ENCODE results near the gene SLC8A1. TPM values are rescaled to one million over a fixed set of nuclear protein-coding genes. Genes with fewer than 3 reads are reported as not detected.

SLC8A1 gene
- total and polyA plus RNA-seq, 10 of the 15 experiments (the other 5 are each of a cell fraction or from before 2014, with no cell fraction given) = under 0.01 to 1.2 (median 0.01) TPM; not detected in 3

DNA sequence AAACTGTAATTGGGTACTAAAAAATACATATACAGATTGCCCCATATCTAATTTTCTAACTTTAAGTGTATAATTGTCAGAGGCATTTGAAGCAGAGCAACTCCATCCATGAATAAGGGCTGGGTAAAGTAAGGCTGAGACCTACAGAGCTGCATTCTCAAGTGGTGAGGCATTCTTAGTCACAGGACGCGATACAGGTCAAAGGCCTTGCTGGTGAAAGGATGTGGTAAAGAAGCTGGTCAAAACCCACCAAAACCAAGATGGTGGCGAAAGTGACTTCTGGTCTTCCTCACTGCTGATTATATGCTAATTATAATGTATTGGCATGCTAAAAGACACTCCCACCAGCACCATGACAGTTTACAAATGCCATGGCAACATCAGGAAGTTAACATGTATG, 50.0 kb downstream of the SLC8A1 start:
- no peak overlapping the region for H3K4me2 ChIP-seq (ENCODE audit: control insufficient read depth, insufficient read depth)
- no peaks in the 10 kb centered on the region for H3K4me1 ChIP-seq (ENCODE audit: control insufficient read depth, insufficient read depth, low read length)
- DNase-seq (ENCODE audit: low read depth, low spot score) (no peak), ATAC-seq (peak; percentile 50; the same call in 2 of the 3 replicates), FAIRE-seq (no peak)
- H4K20me1 ChIP-seq (ENCODE audit: control insufficient read depth, insufficient read depth) = no peaks in the 10 kb centered on the region
- ChIA-PET RAD21 (ENCODE audit: unreplicated experiment) (no interaction called here), CTCF (interaction anchor here (0.7 kb wide), 1 partner anchor 86 kb away, joined by 3 read pairs; no protein-coding TSS in a partner anchor), SMC1A (ENCODE audit: uncharacterized antibody, unreplicated experiment) (no interaction called here), POLR2A (no interaction called here)
- intact Hi-C loops (cut with micrococcal nuclease; ENCODE audit: unreplicated experiment) (no loop called here), in situ Hi-C loops (cut with MboI) (no loop called here)
- 50% methylated on average over 3 of the region's 3 CpGs for WGBS (ENCODE audit: insufficient coverage, insufficient replicate concordance, low lambda C conversion rate, missing lambda C conversion rate)
- H3K9me3 ChIP-seq (replicated peaks; ENCODE audit: control insufficient read depth, insufficient read depth, low read length) = no peaks in the 10 kb centered on the region
- H3K9ac ChIP-seq (ENCODE audit: control insufficient read depth, insufficient read depth, low read length) = no peak overlapping the region
- no peaks in the 10 kb centered on the region for H3K27me3 ChIP-seq (replicated peaks in 1 of 2; ENCODE audit: control insufficient read depth in 2 of 2, insufficient read depth in 2 of 2, low read length in 1 of 2)
- H2AFZ ChIP-seq (ENCODE audit: control insufficient read depth, low read depth, low read length) = no peak overlapping the region
- no peak overlapping the region for H3K27ac ChIP-seq (ENCODE audit: control insufficient read depth, insufficient read depth)
- H3K79me2 ChIP-seq (ENCODE audit: control insufficient read depth, insufficient read depth, low read length) = no peaks in the 10 kb centered on the region
- H3K36me3 ChIP-seq (ENCODE audit: control insufficient read depth in 2 of 2, insufficient read depth in 2 of 2, low read length in 1 of 2) = no peaks in the 10 kb centered on the region
- no peak overlapping the region for H3K4me3 ChIP-seq
- no TSS peak for BruUV-seq (replicated peaks)
- TF ChIP-seq SRF (IDR thresholded peaks at IDR 0.05; ENCODE audit: low read depth in 2 of 2, low read length in 2 of 2) (no peak), CBFB (IDR thresholded peaks at IDR 0.05; ENCODE audit: low read depth) (no peak), NFXL1 (IDR thresholded peaks at IDR 0.05; ENCODE audit: borderline replicate concordance) (no peak), HDAC6 (IDR thresholded peaks at IDR 0.05; ENCODE audit: unreplicated experiment) (no peak), RBBP5 (conservative IDR thresholded peaks at IDR 0.05) (no peak), RCOR1 (conservative IDR thresholded peaks at IDR 0.05; ENCODE audit: low read depth, low read length) (no peak)

DNA sequence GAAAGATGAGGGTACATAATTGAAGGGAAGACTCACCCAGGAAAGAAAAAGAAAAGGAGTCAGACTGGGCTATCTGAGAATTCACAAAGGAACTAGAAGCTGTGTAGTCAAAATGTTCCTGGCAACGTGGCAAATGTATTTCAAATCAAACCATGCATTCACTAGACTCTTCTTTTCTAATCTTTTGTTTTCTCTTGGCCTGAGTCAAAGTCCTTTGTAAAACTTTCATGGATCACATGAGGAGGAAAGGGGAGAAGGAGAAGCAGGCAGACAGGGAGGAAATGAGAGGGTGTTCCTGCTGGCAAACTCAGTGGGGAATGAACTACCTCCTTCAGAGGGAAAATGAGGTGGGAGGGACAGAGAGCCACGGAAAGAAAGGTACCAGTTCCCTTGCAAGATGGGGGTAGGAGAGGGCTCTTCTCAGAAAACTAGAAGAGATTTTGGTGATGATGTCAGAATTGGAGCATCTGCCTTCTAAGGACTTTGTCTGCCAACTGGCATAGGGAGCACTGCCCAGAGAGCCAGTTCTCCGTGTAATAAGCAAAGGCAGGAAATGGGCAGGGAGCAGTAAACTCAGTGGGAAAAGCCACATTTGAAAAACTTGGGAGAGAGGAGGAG, 51.4 kb downstream of the SLC8A1 start:
- ChIA-PET RAD21 (ENCODE audit: unreplicated experiment) (no interaction called here), CTCF (no interaction called here), SMC1A (ENCODE audit: uncharacterized antibody, unreplicated experiment) (no interaction called here), POLR2A (no interaction called here)
- no peaks in the 10 kb centered on the region for H3K27me3 ChIP-seq (replicated peaks in 1 of 2; ENCODE audit: control insufficient read depth in 2 of 2, insufficient read depth in 2 of 2, low read length in 1 of 2)
- BruUV-seq (replicated peaks) = no TSS peak
- no peak for DNase-seq (ENCODE audit: low read depth, low spot score)
- no peaks in the 10 kb centered on the region for H3K9me3 ChIP-seq (replicated peaks; ENCODE audit: control insufficient read depth, insufficient read depth, low read length)
- no peak overlapping the region for H3K4me3 ChIP-seq
- in situ Hi-C loops (cut with MboI) = no loop called here
- 25% methylated on average over 3 of the region's 3 CpGs for WGBS (ENCODE audit: insufficient coverage, insufficient replicate concordance, low lambda C conversion rate, missing lambda C conversion rate)
- H3K79me2 ChIP-seq (ENCODE audit: control insufficient read depth, insufficient read depth, low read length) = no peaks in the 10 kb centered on the region
- no peak for ATAC-seq
- intact Hi-C loops (cut with micrococcal nuclease; ENCODE audit: unreplicated experiment) = no loop called here
- no peak overlapping the region for H3K4me2 ChIP-seq (ENCODE audit: control insufficient read depth, insufficient read depth)
- H4K20me1 ChIP-seq (ENCODE audit: control insufficient read depth, insufficient read depth) = no peaks in the 10 kb centered on the region
- H2AFZ ChIP-seq (ENCODE audit: control insufficient read depth, low read depth, low read length) = no peak overlapping the region
- FAIRE-seq = no peak
- no peak overlapping the region for H3K9ac ChIP-seq (ENCODE audit: control insufficient read depth, insufficient read depth, low read length)
- H3K4me1 ChIP-seq (ENCODE audit: control insufficient read depth, insufficient read depth, low read length) = no peaks in the 10 kb centered on the region
- no peaks in the 10 kb centered on the region for H3K36me3 ChIP-seq (ENCODE audit: control insufficient read depth in 2 of 2, insufficient read depth in 2 of 2, low read length in 1 of 2)
- no peak overlapping the region for H3K27ac ChIP-seq (ENCODE audit: control insufficient read depth, insufficient read depth)
- TF ChIP-seq, protein P1, sequence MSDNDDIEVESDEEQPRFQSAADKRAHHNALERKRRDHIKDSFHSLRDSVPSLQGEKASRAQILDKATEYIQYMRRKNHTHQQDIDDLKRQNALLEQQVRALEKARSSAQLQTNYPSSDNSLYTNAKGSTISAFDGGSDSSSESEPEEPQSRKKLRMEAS (IDR thresholded peaks at IDR 0.05; ENCODE audit: low read depth, low read length) = no peak
- TF ChIP-seq JUNB (IDR thresholded peaks at IDR 0.05) (no peak), CHD1 (IDR thresholded peaks at IDR 0.05; ENCODE audit: low read depth, low read length) (no peak), NFYB (IDR thresholded peaks at IDR 0.05; ENCODE audit: insufficient read depth, low read depth, low read length) (no peak), TARDBP (IDR thresholded peaks at IDR 0.05; ENCODE audit: borderline replicate concordance) (no peak)
- TF ChIP-seq, protein P2, sequence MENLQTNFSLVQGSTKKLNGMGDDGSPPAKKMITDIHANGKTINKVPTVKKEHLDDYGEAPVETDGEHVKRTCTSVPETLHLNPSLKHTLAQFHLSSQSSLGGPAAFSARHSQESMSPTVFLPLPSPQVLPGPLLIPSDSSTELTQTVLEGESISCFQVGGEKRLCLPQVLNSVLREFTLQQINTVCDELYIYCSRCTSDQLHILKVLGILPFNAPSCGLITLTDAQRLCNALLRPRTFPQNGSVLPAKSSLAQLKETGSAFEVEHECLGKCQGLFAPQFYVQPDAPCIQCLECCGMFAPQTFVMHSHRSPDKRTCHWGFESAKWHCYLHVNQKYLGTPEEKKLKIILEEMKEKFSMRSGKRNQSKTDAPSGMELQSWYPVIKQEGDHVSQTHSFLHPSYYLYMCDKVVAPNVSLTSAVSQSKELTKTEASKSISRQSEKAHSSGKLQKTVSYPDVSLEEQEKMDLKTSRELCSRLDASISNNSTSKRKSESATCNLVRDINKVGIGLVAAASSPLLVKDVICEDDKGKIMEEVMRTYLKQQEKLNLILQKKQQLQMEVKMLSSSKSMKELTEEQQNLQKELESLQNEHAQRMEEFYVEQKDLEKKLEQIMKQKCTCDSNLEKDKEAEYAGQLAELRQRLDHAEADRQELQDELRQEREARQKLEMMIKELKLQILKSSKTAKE (IDR thresholded peaks at IDR 0.05; ENCODE audit: low read depth, poor library complexity, severe bottlenecking) = no peak
- TF ChIP-seq, protein P3, sequence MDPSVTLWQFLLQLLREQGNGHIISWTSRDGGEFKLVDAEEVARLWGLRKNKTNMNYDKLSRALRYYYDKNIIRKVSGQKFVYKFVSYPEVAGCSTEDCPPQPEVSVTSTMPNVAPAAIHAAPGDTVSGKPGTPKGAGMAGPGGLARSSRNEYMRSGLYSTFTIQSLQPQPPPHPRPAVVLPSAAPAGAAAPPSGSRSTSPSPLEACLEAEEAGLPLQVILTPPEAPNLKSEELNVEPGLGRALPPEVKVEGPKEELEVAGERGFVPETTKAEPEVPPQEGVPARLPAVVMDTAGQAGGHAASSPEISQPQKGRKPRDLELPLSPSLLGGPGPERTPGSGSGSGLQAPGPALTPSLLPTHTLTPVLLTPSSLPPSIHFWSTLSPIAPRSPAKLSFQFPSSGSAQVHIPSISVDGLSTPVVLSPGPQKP (IDR thresholded peaks at IDR 0.05; ENCODE audit: low read depth, low read length) = no peak
- TF ChIP-seq, protein P4, sequence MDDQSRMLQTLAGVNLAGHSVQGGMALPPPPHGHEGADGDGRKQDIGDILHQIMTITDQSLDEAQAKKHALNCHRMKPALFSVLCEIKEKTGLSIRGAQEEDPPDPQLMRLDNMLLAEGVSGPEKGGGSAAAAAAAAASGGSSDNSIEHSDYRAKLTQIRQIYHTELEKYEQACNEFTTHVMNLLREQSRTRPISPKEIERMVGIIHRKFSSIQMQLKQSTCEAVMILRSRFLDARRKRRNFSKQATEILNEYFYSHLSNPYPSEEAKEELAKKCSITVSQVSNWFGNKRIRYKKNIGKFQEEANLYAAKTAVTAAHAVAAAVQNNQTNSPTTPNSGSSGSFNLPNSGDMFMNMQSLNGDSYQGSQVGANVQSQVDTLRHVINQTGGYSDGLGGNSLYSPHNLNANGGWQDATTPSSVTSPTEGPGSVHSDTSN (IDR thresholded peaks at IDR 0.05; ENCODE audit: insufficient replicate concordance, low read depth, low read length) = no peak

All from GM12878 (cell line).